CD4-positive, alpha-beta memory T cell (primary cell): ENCODE results near the gene DSE. TPM values are rescaled to one million over a fixed set of nuclear protein-coding genes. Genes with fewer than 3 reads are reported as not detected.

ENCODE experiments used
- CTCF ChIA-PET: fragments of 350-600 bp; sonication (Branson Sonifier 250); formaldehyde crosslinking; loops from one replicate; lab custom pipeline; 2021; ENCODE audit warnings: inconsistent platforms; ENCODE audit not compliant: partially characterized antibody; lab: Charles Lee
- POLR2A ChIA-PET: fragments of 350-600 bp; sonication (Branson Sonifier 250); formaldehyde crosslinking; loops from one replicate; lab custom pipeline; 2021; ENCODE audit not compliant: partially characterized antibody; lab: Charles Lee
- DNase-seq, 5 donors: peaks; one replicate each; pipeline versions ENCODE4 v3.0.0 to v3.0.0-alpha.2; 2020 to 2022; ENCODE audit warnings: mixed read lengths in 1 of 5
- H3K27ac ChIP-seq: one replicate; pipeline ENCODE4 v1.7.0; 2013; ENCODE audit warnings: low read depth, low read length
- H3K27me3 ChIP-seq: 2 replicates; pipeline ENCODE4 v1.7.0; 2013; ENCODE audit warnings: mild to moderate bottlenecking, low read length, moderate library complexity; ENCODE audit not compliant: insufficient read depth
- H3K36me3 ChIP-seq: 2 replicates; pipeline ENCODE4 v1.7.0; 2013; ENCODE audit warnings: mild to moderate bottlenecking, low read length, moderate library complexity; ENCODE audit not compliant: insufficient read depth
- H3K4me1 ChIP-seq: 2 replicates; pipeline ENCODE4 v1.7.0; 2013; ENCODE audit warnings: mild to moderate bottlenecking, low read length, moderate library complexity; ENCODE audit not compliant: insufficient read depth
- H3K4me3 ChIP-seq, 2 donors: one replicate each; pipeline ENCODE4 v1.7.0; 2013; ENCODE audit warnings: low read length in 2 of 2, mild to moderate bottlenecking in 1 of 2
- H3K9me3 ChIP-seq, 2 donors: one replicate each; pipeline ENCODE4 v1.7.0; 2013; ENCODE audit warnings: low read length in 2 of 2, control low read depth in 1 of 2; ENCODE audit not compliant: control insufficient read depth in 1 of 2
- H3K27ac Mint-ChIP-seq, 7 donors: one replicate each; pipeline ENCODE4 v1.8.0; 2020 to 2021; ENCODE audit warnings: mixed read lengths in 7 of 7, mild to moderate bottlenecking in 6 of 7, inconsistent platforms in 3 of 7, moderate library complexity in 3 of 7
- H3K27me3 Mint-ChIP-seq, 2 donors: one replicate each; pipeline ENCODE4 v1.8.0; 2020 to 2021; ENCODE audit warnings: mixed read lengths in 2 of 2
- H3K36me3 Mint-ChIP-seq, 2 donors: one replicate each; pipeline ENCODE4 v1.8.0; 2020 to 2021; ENCODE audit warnings: mixed read lengths in 2 of 2, inconsistent platforms in 1 of 2, mild to moderate bottlenecking in 1 of 2
- H3K4me1 Mint-ChIP-seq, 4 donors: one replicate each; pipeline ENCODE4 v1.8.0; 2020 to 2021; ENCODE audit warnings: mixed read lengths in 4 of 4, mild to moderate bottlenecking in 1 of 4
- H3K4me3 Mint-ChIP-seq, 8 donors: one replicate each; pipeline ENCODE4 v1.8.0; 2020 to 2021; ENCODE audit warnings: mixed read lengths in 8 of 8, mild to moderate bottlenecking in 7 of 8, moderate library complexity in 6 of 8, inconsistent platforms in 3 of 8
- H3K9me3 Mint-ChIP-seq, 8 donors: one replicate each; pipeline ENCODE4 v1.8.0; 2020 to 2021; ENCODE audit warnings: mixed read lengths in 8 of 8, mild to moderate bottlenecking in 5 of 8, inconsistent platforms in 3 of 8, moderate library complexity in 1 of 8
- intact Hi-C: fragments of 100-400 bp; cut with micrococcal nuclease; formaldehyde crosslinking; loops from one replicate; pipeline ENCODE4 v1.15.1; 2023
- polyA plus RNA-seq, 2 donors: library from polyadenylated mRNA; unstranded; fragments of 300-500 nt; fragmentation: Illumina TruSeq; gene quantifications; one replicate each; pipeline ENCODE4 v1.2.3, GENCODE V29; 2021
- total RNA-seq, 2 experiments: library from RNA; stranded (reverse); gene quantifications; one replicate each; pipeline ENCODE4 v1.2.3, GENCODE V29; 2021

DSE gene
- total and polyA plus RNA-seq, 4 experiments from 2014 or later, result 1.9 to 9.0 (median 5.8) TPM

DNA sequence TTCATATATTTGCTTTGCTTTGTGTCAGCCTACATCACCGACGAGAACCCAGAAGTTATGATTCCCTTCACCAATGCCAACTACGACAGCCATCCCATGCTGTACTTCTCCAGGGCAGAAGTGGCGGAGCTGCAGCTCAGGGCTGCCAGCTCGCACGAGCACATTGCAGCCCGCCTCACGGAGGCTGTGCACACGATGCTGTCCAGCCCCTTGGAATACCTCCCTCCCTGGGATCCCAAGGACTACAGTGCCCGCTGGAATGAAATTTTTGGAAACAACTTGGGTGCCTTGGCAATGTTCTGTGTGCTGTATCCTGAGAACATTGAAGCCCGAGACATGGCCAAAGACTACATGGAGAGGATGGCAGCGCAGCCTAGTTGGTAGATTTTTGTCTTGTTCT is 28.5 kb downstream of the DSE start:
- CTCF ChIA-PET, result interaction anchor here (0.6 kb wide), 1 partner anchor 158 kb away, joined by 3 read pairs; no protein-coding TSS in a partner anchor

DNA sequence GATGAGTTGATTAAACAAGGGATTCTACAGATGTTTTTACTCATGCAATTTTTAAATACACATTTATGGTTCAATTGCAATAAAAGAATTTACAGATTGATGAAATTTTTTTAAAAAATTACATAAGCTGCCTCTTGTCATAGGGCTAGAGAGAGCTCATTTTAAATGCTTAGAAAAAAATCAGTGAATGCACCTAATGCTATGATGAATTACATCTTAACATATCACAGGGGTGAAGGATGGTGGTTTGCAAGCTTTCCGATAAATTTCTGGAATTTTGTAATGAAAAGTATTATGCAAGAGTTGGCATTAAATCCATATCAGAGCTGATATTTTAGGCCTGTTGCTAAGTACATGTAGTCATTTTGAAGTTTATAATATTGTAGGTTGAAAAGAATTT is 29.6 kb downstream of the DSE start:
- no peak overlapping the region for H3K27ac ChIP-seq
- no peaks in the 10 kb centered on the region for H3K27me3 ChIP-seq
- CTCF ChIA-PET, result no interaction called here
- Mint-ChIP-seq H3K27me3 (peaks cover 0 to 4% of the 10 kb centered on the region in 2 donors), H3K4me3 (no peak overlapping the region), H3K9me3 (no peaks in the 10 kb centered on the region), H3K4me1 (peaks cover 0 to 11% (median 0%) of the 10 kb centered on the region in 4 donors), H3K27ac (no peak overlapping the region), H3K36me3 (peaks cover 0 to 4% of the 10 kb centered on the region in 2 donors)
- H3K36me3 ChIP-seq, result no peaks in the 10 kb centered on the region
- DNase-seq, result no peak
- no peaks in the 10 kb centered on the region for H3K9me3 ChIP-seq
- intact Hi-C loops, result no loop called here
- H3K4me3 ChIP-seq, result no peak overlapping the region
- no peaks in the 10 kb centered on the region for H3K4me1 ChIP-seq
- POLR2A ChIA-PET, result no interaction called here

More for the DNA sequence above, 28.5 kb downstream of the DSE start:
- H3K27me3 Mint-ChIP-seq, result peaks cover 0 to 2% of the 10 kb centered on the region in 2 donors
- peaks cover 0 to 3% of the 10 kb centered on the region in 2 donors for H3K36me3 Mint-ChIP-seq
- H3K9me3 ChIP-seq, result no peaks in the 10 kb centered on the region
- no peaks in the 10 kb centered on the region for H3K9me3 Mint-ChIP-seq
- no peaks in the 10 kb centered on the region for H3K36me3 ChIP-seq
- H3K4me3 ChIP-seq, result no peak overlapping the region
- H3K27ac Mint-ChIP-seq, result peak overlapping the region in 2 of 7 donors; percentile 2 to 44
- H3K27me3 ChIP-seq, result no peaks in the 10 kb centered on the region
- no peak overlapping the region for H3K27ac ChIP-seq
- POLR2A ChIA-PET, result no interaction called here
- no peak overlapping the region for H3K4me3 Mint-ChIP-seq
- DNase-seq, result no peak
- H3K4me1 ChIP-seq, result no peaks in the 10 kb centered on the region
- intact Hi-C loops, result no loop called here
- H3K4me1 Mint-ChIP-seq, result peaks cover 0 to 11% (median 4%) of the 10 kb centered on the region in 4 donors

GRCh38 chr6:116402108-116402937 is 31.6 kb downstream of the DSE start:
- no peaks in the 10 kb centered on the region for H3K9me3 Mint-ChIP-seq
- Histone ChIP-seq H3K4me3 (no peak overlapping the region), H3K9me3 (no peaks in the 10 kb centered on the region), H3K27ac (no peak overlapping the region), H3K27me3 (no peaks in the 10 kb centered on the region), H3K36me3 (no peaks in the 10 kb centered on the region), H3K4me1 (no peaks in the 10 kb centered on the region)
- ChIA-PET POLR2A (no interaction called here), CTCF (no interaction called here)
- peaks cover 0 to 7% of the 10 kb centered on the region in 2 donors for H3K36me3 Mint-ChIP-seq
- peaks cover 0 to 6% (median 0%) of the 10 kb centered on the region in 4 donors for H3K4me1 Mint-ChIP-seq
- DNase-seq, result no peak
- peaks cover 0 to 4% of the 10 kb centered on the region in 2 donors for H3K27me3 Mint-ChIP-seq
- no peak overlapping the region for H3K4me3 Mint-ChIP-seq
- H3K27ac Mint-ChIP-seq, result no peak overlapping the region
- intact Hi-C loops, result no loop called here

- Histone ChIP-seq H3K36me3 (no peaks in the 10 kb centered on the region), H3K27ac (no peak overlapping the region), H3K27me3 (no peaks in the 10 kb centered on the region), H3K4me1 (no peaks in the 10 kb centered on the region), H3K4me3 (no peak overlapping the region), H3K9me3 (no peaks in the 10 kb centered on the region)
- intact Hi-C loops, result no loop called here
- Mint-ChIP-seq H3K36me3 (peaks cover 0 to 7% of the 10 kb centered on the region in 2 donors), H3K27me3 (peaks cover 0 to 4% of the 10 kb centered on the region in 2 donors), H3K4me3 (no peak overlapping the region), H3K27ac (no peak overlapping the region), H3K4me1 (peaks cover 0 to 6% (median 0%) of the 10 kb centered on the region in 4 donors), H3K9me3 (no peaks in the 10 kb centered on the region)
- ChIA-PET POLR2A (no interaction called here), CTCF (no interaction called here)
- DNase-seq, result no peak
Measured at GRCh38 chr6:116403205-116403604, 32.5 kb downstream of the DSE start.

GRCh38 chr6:116404696-116405095 is 33.9 kb downstream of the DSE start:
- intact Hi-C loops, result no loop called here
- CTCF ChIA-PET, result interaction anchor here (0.7 kb wide), 1 partner anchor 22 kb away, joined by 5 read pairs; no protein-coding TSS in a partner anchor
- Histone ChIP-seq H3K4me3 (no peak overlapping the region), H3K27ac (no peak overlapping the region), H3K9me3 (no peaks in the 10 kb centered on the region), H3K27me3 (no peaks in the 10 kb centered on the region), H3K4me1 (no peaks in the 10 kb centered on the region), H3K36me3 (no peaks in the 10 kb centered on the region)
- H3K9me3 Mint-ChIP-seq, result no peaks in the 10 kb centered on the region
- H3K27ac Mint-ChIP-seq, result no peak overlapping the region
- H3K27me3 Mint-ChIP-seq, result peaks cover 0 to 2% of the 10 kb centered on the region in 2 donors
- no peak for DNase-seq
- peaks cover 0 to 7% of the 10 kb centered on the region in 2 donors for H3K36me3 Mint-ChIP-seq
- peaks cover 0 to 2% (median 0%) of the 10 kb centered on the region in 4 donors for H3K4me1 Mint-ChIP-seq
- POLR2A ChIA-PET, result no interaction called here
- no peak overlapping the region for H3K4me3 Mint-ChIP-seq

GRCh38 chr6:116405138-116405537 is 34.4 kb downstream of the DSE start:
- peaks cover 0 to 2% (median 0%) of the 10 kb centered on the region in 4 donors for H3K4me1 Mint-ChIP-seq
- no peaks in the 10 kb centered on the region for H3K27me3 ChIP-seq
- ChIA-PET CTCF (no interaction called here), POLR2A (no interaction called here)
- H3K27me3 Mint-ChIP-seq, result peaks cover 0 to 2% of the 10 kb centered on the region in 2 donors
- H3K36me3 ChIP-seq, result no peaks in the 10 kb centered on the region
- no peaks in the 10 kb centered on the region for H3K9me3 Mint-ChIP-seq
- peaks cover 0 to 4% of the 10 kb centered on the region in 2 donors for H3K36me3 Mint-ChIP-seq
- no peak for DNase-seq
- H3K27ac ChIP-seq, result no peak overlapping the region
- H3K9me3 ChIP-seq, result no peaks in the 10 kb centered on the region
- no peak overlapping the region for H3K4me3 Mint-ChIP-seq
- intact Hi-C loops, result no loop called here
- H3K27ac Mint-ChIP-seq, result peak overlapping the region in 1 of 7 donors; percentile 1
- no peaks in the 10 kb centered on the region for H3K4me1 ChIP-seq
- no peak overlapping the region for H3K4me3 ChIP-seq

DNA sequence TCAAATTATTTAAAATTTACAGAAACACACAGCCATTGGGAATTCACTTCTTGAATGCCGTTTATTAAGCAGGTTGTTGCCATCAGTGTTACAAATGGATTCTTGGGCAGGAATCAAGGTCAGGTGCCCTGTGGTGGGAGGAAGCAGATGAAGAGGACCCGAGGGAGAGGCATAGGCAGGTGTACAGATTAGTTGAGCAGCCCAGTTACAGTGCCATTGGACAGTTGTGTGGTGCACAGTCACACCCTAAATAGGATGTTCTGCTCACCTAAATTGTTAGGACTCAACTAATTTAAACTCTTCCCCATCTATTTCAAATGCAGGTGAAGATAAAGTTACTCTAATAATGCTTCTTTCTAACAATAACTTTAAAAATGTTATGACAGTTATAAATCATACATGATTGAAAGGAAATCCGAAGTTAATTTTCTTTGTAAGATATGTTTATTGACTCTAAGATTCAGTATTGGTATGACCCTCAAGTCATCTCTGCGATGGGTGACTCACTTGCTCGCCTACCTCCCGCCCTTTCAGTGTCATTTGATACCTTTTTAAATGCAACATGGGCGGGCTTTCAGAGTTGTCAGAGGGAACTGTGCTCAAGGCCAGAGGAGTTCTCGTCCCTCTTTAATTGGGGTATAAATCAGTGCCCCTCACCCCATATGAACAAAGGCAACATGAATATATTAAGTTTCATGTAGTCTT is 35.1 kb downstream of the DSE start:
- POLR2A ChIA-PET, result no interaction called here
- Histone ChIP-seq H3K4me1 (no peaks in the 10 kb centered on the region), H3K9me3 (no peaks in the 10 kb centered on the region), H3K4me3 (no peak overlapping the region), H3K36me3 (no peaks in the 10 kb centered on the region), H3K27ac (no peak overlapping the region), H3K27me3 (no peaks in the 10 kb centered on the region)
- peaks cover 0 to 3% (median 0%) of the 10 kb centered on the region in 4 donors for H3K4me1 Mint-ChIP-seq
- no peak overlapping the region for H3K27ac Mint-ChIP-seq
- peaks cover 0 to 2% of the 10 kb centered on the region in 2 donors for H3K27me3 Mint-ChIP-seq
- intact Hi-C loops, result no loop called here
- CTCF ChIA-PET, result no interaction called here
- no peak overlapping the region for H3K4me3 Mint-ChIP-seq
- DNase-seq, result no peak
- no peaks in the 10 kb centered on the region for H3K9me3 Mint-ChIP-seq
- peaks cover 0 to 4% of the 10 kb centered on the region in 2 donors for H3K36me3 Mint-ChIP-seq
